SK-N-SH (cell line): ENCODE measurements around the gene BCL11B. TPM values are rescaled to one million over a fixed set of nuclear protein-coding genes. Genes with fewer than 3 reads are reported as not detected.
A peak's percentile ranks its signal among the peaks of the same experiment; 100 is the strongest.

ENCODE experiments used
- CTCF ChIA-PET: fragments of 300-600, 350-600 bp; formaldehyde crosslinking; extraction: SDS; loops from one replicate; lab custom pipeline; 2021; lab: Yijun Ruan, JAX
- POLR2A ChIA-PET: fragments of 350-600 bp; sonication (Branson Sonifier 250); formaldehyde crosslinking; extraction: SDS; loops from one replicate; lab custom pipeline; 2020; ENCODE audit warnings: antibody characterized with exemption, inconsistent platforms; lab: Yijun Ruan, JAX
- DNase-seq: peaks from one replicate; pipeline ENCODE4 v3.0.0; 2012
- H2AFZ ChIP-seq: fragments of 200-600 bp; sonication (generic); 2 replicates; pipeline ENCODE4 v1.8.1; 2016; ENCODE audit warnings: antibody characterized with exemption, mild to moderate bottlenecking, low read depth
- H3F3A ChIP-seq: fragments of 200-600 bp; sonication (generic); replicated peaks from 2 replicates; pipeline ENCODE3; 2016; ENCODE audit warnings: antibody characterized with exemption, mild to moderate bottlenecking; ENCODE audit not compliant: insufficient read depth
- H3K27ac ChIP-seq, 2 experiments: fragments of 200-500 bp in 1 of 2; fragments of 200-600 bp in 1 of 2; sonication (Bioruptor generic) in 1 of 2; sonication (generic), shearing (Covaris generic) in 1 of 2; 2 replicates each; pipeline versions ENCODE4 v1.5.1 to v1.6.1; 2014 to 2016; ENCODE audit warnings: low read depth in 2 of 2, inconsistent platforms in 1 of 2, low read length in 1 of 2, mild to moderate bottlenecking in 1 of 2, mixed read lengths in 1 of 2
- H3K27me3 ChIP-seq: fragments of 200-600 bp; sonication (generic), shearing (Covaris generic); 2 replicates; pipeline ENCODE4 v1.6.1; 2016; ENCODE audit warnings: mixed run types; ENCODE audit not compliant: insufficient read depth
- H3K36me3 ChIP-seq, 2 experiments: fragments of 200-500 bp in 1 of 2; fragments of 200-600 bp in 1 of 2; sonication (Bioruptor generic) in 1 of 2; sonication (generic) in 1 of 2; replicated peaks in 1 of 2; 2 replicates each; pipeline versions ENCODE3 to v1.5.1; 2014 to 2016; ENCODE audit warnings: low read length in 1 of 2, mild to moderate bottlenecking in 1 of 2; ENCODE audit not compliant: insufficient read depth in 2 of 2, control insufficient read depth in 1 of 2
- H3K4me1 ChIP-seq, 2 experiments: fragments of 200-500 bp in 1 of 2; fragments of 200-600 bp in 1 of 2; sonication (Bioruptor generic) in 1 of 2; sonication (generic), shearing (Covaris generic) in 1 of 2; 2 replicates each; pipeline versions ENCODE4 v1.5.1 to v1.6.1; 2014 to 2016; ENCODE audit warnings: low read depth in 1 of 2, low read length in 1 of 2, mixed run types in 1 of 2; ENCODE audit not compliant: insufficient read depth in 2 of 2, control insufficient read depth in 1 of 2
- H3K4me2 ChIP-seq: fragments of 200-600 bp; sonication (generic), shearing (Covaris generic); 2 replicates; pipeline ENCODE4 v1.6.1; 2017; ENCODE audit warnings: mixed run types
- H3K4me3 ChIP-seq, 2 experiments: fragments of 200-500 bp in 1 of 2; fragments of 200-600 bp in 1 of 2; sonication (Bioruptor generic) in 1 of 2; sonication (generic), shearing (Covaris generic) in 1 of 2; 2 replicates each; pipeline versions ENCODE4 v1.5.1 to v1.8.1; 2014 to 2016; ENCODE audit warnings: low read depth in 2 of 2, inconsistent platforms in 1 of 2, low read length in 1 of 2, mild to moderate bottlenecking in 1 of 2, mixed read lengths in 1 of 2, moderate library complexity in 1 of 2
- H3K79me2 ChIP-seq: fragments of 200-600 bp; sonication (generic); 2 replicates; pipeline ENCODE4 v1.8.1; 2017; ENCODE audit warnings: mild to moderate bottlenecking; ENCODE audit not compliant: insufficient read depth
- H3K9ac ChIP-seq: fragments of 200-600 bp; sonication (generic); 2 replicates; pipeline ENCODE4 v1.6.1; 2017; ENCODE audit warnings: mixed run types
- H3K9me2 ChIP-seq: fragments of 200-600 bp; sonication (generic); 2 replicates; pipeline ENCODE4 v1.6.1; 2017; ENCODE audit warnings: mixed run types
- H3K9me3 ChIP-seq: fragments of 200-600 bp; sonication (generic); 2 replicates; pipeline ENCODE4 v1.6.1; 2017; ENCODE audit warnings: mixed run types, mild to moderate bottlenecking, moderate library complexity
- H4K20me1 ChIP-seq: fragments of 200-600 bp; sonication (generic); 2 replicates; pipeline ENCODE4 v1.6.1; 2017; ENCODE audit warnings: mild to moderate bottlenecking, mixed run types; ENCODE audit not compliant: insufficient read depth
- ELF1 ChIP-seq: IDR thresholded peaks from 2 replicates; pipeline ENCODE4 v1.4.0; 2012
- FOSL2 ChIP-seq: IDR thresholded peaks from 2 replicates; pipeline ENCODE4 v1.4.0; 2012; ENCODE audit warnings: low read depth, mild to moderate bottlenecking, moderate library complexity, borderline replicate concordance
- FOXM1 ChIP-seq: IDR thresholded peaks from 2 replicates; pipeline ENCODE4 v1.4.0; 2012; ENCODE audit warnings: low read depth, mild to moderate bottlenecking
- GABPA ChIP-seq: IDR thresholded peaks from 2 replicates; pipeline ENCODE4 v1.4.0; 2012; ENCODE audit warnings: low read depth, mild to moderate bottlenecking
- JUND ChIP-seq: IDR thresholded peaks from 2 replicates; pipeline ENCODE4 v1.4.0; 2012
- MAX ChIP-seq: IDR thresholded peaks from 2 replicates; pipeline ENCODE4 v1.4.0; 2012; ENCODE audit warnings: low read depth
- NFIC ChIP-seq: IDR thresholded peaks from 2 replicates; pipeline ENCODE4 v1.4.0; 2012; ENCODE audit warnings: borderline replicate concordance
- REST ChIP-seq: IDR thresholded peaks from 2 replicates; pipeline ENCODE4 v1.6.1; 2012; ENCODE audit warnings: mild to moderate bottlenecking, low read depth, low read length, moderate library complexity
- RFX5 ChIP-seq: IDR thresholded peaks from 2 replicates; pipeline ENCODE4 v1.6.1; 2012; ENCODE audit warnings: mild to moderate bottlenecking, improper control_type of control experiment, low read length
- SIN3A ChIP-seq: IDR thresholded peaks from 2 replicates; pipeline ENCODE4 v1.6.1; 2012; ENCODE audit warnings: low read depth, mild to moderate bottlenecking, low read length, moderate library complexity, borderline replicate concordance
- SMC3 ChIP-seq: IDR thresholded peaks from 2 replicates; pipeline ENCODE4 v1.6.1; 2012; ENCODE audit warnings: low read depth, low read length, improper control_type of control experiment
- TAF1 ChIP-seq: IDR thresholded peaks from 2 replicates; pipeline ENCODE4 v1.6.1; 2012; ENCODE audit warnings: low read depth, mild to moderate bottlenecking, low read length, moderate library complexity, borderline replicate concordance
- YY1 ChIP-seq: IDR thresholded peaks from 2 replicates; pipeline ENCODE4 v1.4.0; 2012; ENCODE audit warnings: low read depth, mild to moderate bottlenecking
- ZBTB33 ChIP-seq: IDR thresholded peaks from 2 replicates; pipeline ENCODE4 v1.4.0; 2012; ENCODE audit warnings: low read depth, borderline replicate concordance
- WGBS: methylation state at CpG from one replicate; pipeline ENCODE4 v1.1.6; 2017; ENCODE audit warnings: low lambda C conversion rate; 5-methylcytosine and 5-hydroxymethylcytosine counted together
- polyA plus RNA-seq, 3 experiments: library from polyadenylated mRNA; depleted of rRNA; stranded (reverse); fragments of >200 nt; gene quantifications; 2 replicates each; pipeline ENCODE4 v1.2.3, GENCODE V29; 2012
- TF ChIP-seq, protein P1 (sequence below): IDR thresholded peaks from 2 replicates; pipeline ENCODE4 v1.4.0; 2012; ENCODE audit warnings: low read depth, borderline replicate concordance

The BCL11B gene
- polyA plus RNA-seq, 1 of the 3 experiments (the other 2 are of a cell fraction) = not detected

- no peak overlapping the region for H3K4me2 ChIP-seq
- no peak overlapping the region for H3K27ac ChIP-seq
- H3K79me2 ChIP-seq = no peaks in the 10 kb centered on the region
- H2AFZ ChIP-seq = no peak overlapping the region
- peaks cover 97% of the 10 kb centered on the region for H3K27me3 ChIP-seq
- no peaks in the 10 kb centered on the region for H3K36me3 ChIP-seq
- H3K4me3 ChIP-seq = no peak overlapping the region
- ChIA-PET POLR2A (no interaction called here), CTCF (no interaction called here)
- no peaks in the 10 kb centered on the region for H3K9me3 ChIP-seq
- no peaks in the 10 kb centered on the region for H3K9me2 ChIP-seq
- H3K4me1 ChIP-seq = peaks cover 0 to 7% of the 10 kb centered on the region in 2 experiments; a peak in 1 of 4 replicates
- WGBS = 7% methylated on average over 6 of the region's 6 CpGs
- DNase-seq = no peak
- H3F3A ChIP-seq = no peaks in the 10 kb centered on the region
- TF ChIP-seq TAF1 = no peak
- TF ChIP-seq YY1 = no peak
- no peak for TF ChIP-seq RFX5
- TF ChIP-seq SIN3A = no peak
- TF ChIP-seq SMC3 = no peak
- no peak for TF ChIP-seq GABPA
- no peak for TF ChIP-seq FOXM1
- TF ChIP-seq JUND = no peak
- no peak for TF ChIP-seq FOSL2
- TF ChIP-seq MAX = no peak
- TF ChIP-seq REST = no peak
- no peak overlapping the region for H3K9ac ChIP-seq
- H4K20me1 ChIP-seq = no peaks in the 10 kb centered on the region
These were observed 79.2 kb downstream of the BCL11B start for GRCh38 chr14:99192830-99193229.

DNA sequence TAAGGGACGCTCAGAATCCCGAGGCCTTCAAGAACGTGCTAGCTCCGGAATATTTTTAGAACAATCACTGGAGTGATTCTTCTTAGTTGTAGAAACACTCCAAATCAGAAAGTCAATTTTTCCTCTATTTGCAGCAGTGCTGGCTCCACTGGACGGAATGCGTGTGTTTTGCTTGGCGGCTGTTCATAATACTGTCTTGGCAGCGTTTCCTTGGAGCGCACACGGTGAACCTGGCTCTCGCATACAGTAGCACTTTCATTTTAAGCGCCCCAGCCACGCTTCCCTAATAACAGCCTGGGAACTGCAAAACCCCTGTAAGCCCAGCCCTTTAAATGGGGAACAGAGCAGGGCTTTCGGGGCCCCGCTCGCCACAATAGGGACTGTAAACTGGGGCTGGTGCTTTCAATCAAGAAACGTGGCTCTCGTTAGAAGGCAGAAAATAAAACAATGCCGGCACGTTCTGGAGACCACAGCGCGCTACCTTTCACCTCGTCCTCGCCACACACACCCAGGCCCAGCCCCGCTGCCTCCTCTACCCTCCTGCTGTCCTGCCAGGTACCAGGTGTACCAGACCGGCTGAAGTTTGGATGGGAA, 79.9 kb downstream of the BCL11B start:
- H3F3A ChIP-seq = no peaks in the 10 kb centered on the region
- peak overlapping the region in 1 of 2 experiments; percentile 2; a peak in 1 of 4 replicates for H3K4me3 ChIP-seq
- no peak for DNase-seq
- H3K9me3 ChIP-seq = no peaks in the 10 kb centered on the region
- H3K27me3 ChIP-seq = peaks cover 97% of the 10 kb centered on the region
- peaks cover 0 to 7% of the 10 kb centered on the region in 2 experiments; a peak in 1 of 4 replicates for H3K4me1 ChIP-seq
- H3K36me3 ChIP-seq = no peaks in the 10 kb centered on the region
- no peaks in the 10 kb centered on the region for H3K9me2 ChIP-seq
- H4K20me1 ChIP-seq = no peaks in the 10 kb centered on the region
- peak overlapping the region; percentile 76 for H3K4me2 ChIP-seq
- no peaks in the 10 kb centered on the region for H3K79me2 ChIP-seq
- CTCF ChIA-PET = no interaction called here
- H2AFZ ChIP-seq = no peak overlapping the region
- POLR2A ChIA-PET = no interaction called here
- H3K9ac ChIP-seq = no peak overlapping the region
- no peak overlapping the region for H3K27ac ChIP-seq
- 21% methylated on average over 24 of the region's 26 CpGs for WGBS
- TF ChIP-seq NFIC (peak; percentile 38; the same call in 1 of the 2 replicates), ELF1 (no peak), ZBTB33 (no peak)
- TF ChIP-seq, protein P1, sequence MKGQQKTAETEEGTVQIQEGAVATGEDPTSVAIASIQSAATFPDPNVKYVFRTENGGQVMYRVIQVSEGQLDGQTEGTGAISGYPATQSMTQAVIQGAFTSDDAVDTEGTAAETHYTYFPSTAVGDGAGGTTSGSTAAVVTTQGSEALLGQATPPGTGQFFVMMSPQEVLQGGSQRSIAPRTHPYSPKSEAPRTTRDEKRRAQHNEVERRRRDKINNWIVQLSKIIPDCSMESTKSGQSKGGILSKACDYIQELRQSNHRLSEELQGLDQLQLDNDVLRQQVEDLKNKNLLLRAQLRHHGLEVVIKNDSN = no peak
- TF ChIP-seq, all 33 proteins: peak for 1
